ENCODE measurements around the gene S1PR2. TPM values are rescaled to one million over a fixed set of nuclear protein-coding genes. Genes with fewer than 3 reads are reported as not detected.

The S1PR2 gene
- total and polyA plus RNA-seq, 9 of the 15 experiments (the other 6 are each of a cell fraction or from before 2014, with no cell fraction given) = 1.5 to 3.9 (median 2.0) TPM

GRCh38 chr19:10189616-10190015 lies 41.5 kb downstream of the S1PR2 start:
- CTCF ChIA-PET (ENCODE audit: low intra/inter-chr PET ratio) = no interaction called here
- no peaks in the 10 kb centered on the region for H3K9me3 ChIP-seq (replicated peaks; ENCODE audit: control insufficient read depth, insufficient read depth, low read depth, low read length)
- no peaks in the 10 kb centered on the region for H3K27me3 ChIP-seq (ENCODE audit: control insufficient read depth in 2 of 2, insufficient read depth in 2 of 2, low read length in 2 of 2)
- H3K4me2 ChIP-seq (ENCODE audit: insufficient read depth, low read length) = no peak overlapping the region
- WGBS (ENCODE audit: insufficient coverage, low coverage, missing lambda C conversion rate) = 79% methylated on average over 5 of the region's 5 CpGs
- in situ Hi-C loops (cut with MboI) (no loop called here), intact Hi-C loops (cut with micrococcal nuclease) (no loop called here)
- no peak overlapping the region for H3K4me3 ChIP-seq
- FAIRE-seq (no peak), ATAC-seq (no peak), DNase-seq (ENCODE audit: extremely low read depth in 1 of 4, low spot score in 3 of 4) (no peak)
- H3K79me2 ChIP-seq (ENCODE audit: control insufficient read depth, insufficient read depth, low read length) = peaks cover 97% of the 10 kb centered on the region
- no peak overlapping the region for H3K9ac ChIP-seq (ENCODE audit: insufficient read depth in 1 of 2, low read depth in 2 of 2, low read length in 2 of 2)
- H3K9me1 ChIP-seq (ENCODE audit: control insufficient read depth, insufficient read depth, low read length) = no peaks in the 10 kb centered on the region
- H4K20me1 ChIP-seq (replicated peaks; ENCODE audit: control insufficient read depth, insufficient read depth, low read length) = peaks cover 32% of the 10 kb centered on the region
- BruUV-seq (replicated peaks) = TSS peak; percentile 0
- peaks cover 76% of the 10 kb centered on the region for H3K36me3 ChIP-seq (ENCODE audit: control insufficient read depth, insufficient read depth, low read length)
- H3K27ac ChIP-seq (ENCODE audit: extremely low read depth, low read depth, low read length) = no peak overlapping the region
- no peak overlapping the region for H2AFZ ChIP-seq (ENCODE audit: low read depth, low read length)
- TF ChIP-seq SMAD4 (CRISPR knock-in tag; conservative IDR thresholded peaks at IDR 0.05) (no peak), ESRRB (CRISPR knock-in tag; IDR thresholded peaks at IDR 0.05; ENCODE audit: borderline replicate concordance) (no peak)
- peaks cover 6 to 18% of the 10 kb centered on the region in 2 experiments; a peak in 4 of 5 replicates for H3K4me1 ChIP-seq (replicated peaks in 1 of 2; ENCODE audit: control insufficient read depth in 2 of 2, insufficient read depth in 2 of 2, low read length in 2 of 2)
- POLR2A ChIA-PET = interaction anchor here (0.8 to 2.1 kb wide), 6 partner anchors 10 to 98 kb away, joined by 3 to 6 read pairs (median 4); partner anchors contain the start of gene MRPL4

GRCh38 chr19:10187315-10187714 lies 43.8 kb downstream of the S1PR2 start:
- ChIA-PET CTCF (ENCODE audit: low intra/inter-chr PET ratio) (no interaction called here), POLR2A (interaction anchor here (0.8 to 2.1 kb wide), 5 partner anchors 13 to 64 kb away, joined by 3 to 6 read pairs (median 5); partner anchors contain the start of gene MRPL4)
- H3K27me3 ChIP-seq (ENCODE audit: control insufficient read depth in 2 of 2, insufficient read depth in 2 of 2, low read length in 2 of 2) = no peaks in the 10 kb centered on the region
- H3K79me2 ChIP-seq (ENCODE audit: control insufficient read depth, insufficient read depth, low read length) = peaks cover 91% of the 10 kb centered on the region
- no peak overlapping the region for H2AFZ ChIP-seq (ENCODE audit: low read depth, low read length)
- peaks cover 3 to 7% of the 10 kb centered on the region in 2 experiments; a peak in 4 of 5 replicates for H3K4me1 ChIP-seq (replicated peaks in 1 of 2; ENCODE audit: control insufficient read depth in 2 of 2, insufficient read depth in 2 of 2, low read length in 2 of 2)
- WGBS (ENCODE audit: insufficient coverage, low coverage, missing lambda C conversion rate) = 87% methylated on average over 11 of the region's 11 CpGs
- DNase-seq (ENCODE audit: extremely low read depth in 1 of 4, low spot score in 3 of 4) (no peak), FAIRE-seq (no peak), ATAC-seq (no peak)
- peak overlapping the region in 1 of 2 experiments; percentile 29; a peak in 1 of 4 replicates for H3K9ac ChIP-seq (ENCODE audit: insufficient read depth in 1 of 2, low read depth in 2 of 2, low read length in 2 of 2)
- H3K27ac ChIP-seq (ENCODE audit: extremely low read depth, low read depth, low read length) = no peak overlapping the region
- intact Hi-C loops (cut with micrococcal nuclease) = no loop called here
- no peak overlapping the region for H3K4me2 ChIP-seq (ENCODE audit: insufficient read depth, low read length)
- H4K20me1 ChIP-seq (replicated peaks; ENCODE audit: control insufficient read depth, insufficient read depth, low read length) = peaks cover 30% of the 10 kb centered on the region
- H3K36me3 ChIP-seq (ENCODE audit: control insufficient read depth, insufficient read depth, low read length) = peaks cover 83% of the 10 kb centered on the region
- H3K4me3 ChIP-seq = no peak overlapping the region
- in situ Hi-C loops (cut with MboI) = no loop called here
- H3K9me1 ChIP-seq (ENCODE audit: control insufficient read depth, insufficient read depth, low read length) = no peaks in the 10 kb centered on the region
- H3K9me3 ChIP-seq (replicated peaks; ENCODE audit: control insufficient read depth, insufficient read depth, low read depth, low read length) = no peaks in the 10 kb centered on the region
- no TSS peak for BruUV-seq (replicated peaks)
- TF ChIP-seq ZNF121 (CRISPR knock-in tag; conservative IDR thresholded peaks at IDR 0.05) = peak; percentile 73
- no peak for TF ChIP-seq CTCF (IDR thresholded peaks at IDR 0.05 in 2 of 3, conservative IDR thresholded peaks at IDR 0.05 in 1 of 3; ENCODE audit: insufficient read depth in 2 of 3, low read depth in 1 of 3, low read length in 3 of 3)

Data from K562 (cell line).